Cardiac septum (tissue), 1 donor: ENCODE data around the gene NDUFAF2. TPM values are rescaled to one million over a fixed set of nuclear protein-coding genes. Genes with fewer than 3 reads are reported as not detected.
"Not testable (repeated sequence)": the region's sequence is repeated elsewhere in the genome, so short reads cannot be mapped to it uniquely, and the experiment has no call there.

Source experiments
- DNase-seq: peaks from one replicate; pipeline ENCODE4 v3.0.0-alpha.2; 2020; ENCODE audit warnings: low spot score
- intact Hi-C: fragments of 100-400 bp; cut with DNase I; formaldehyde crosslinking; loops from one replicate; pipeline ENCODE4 v1.14.0; 2022
- total RNA-seq: library from RNA; stranded (reverse); fragmentation: NEBNext Ultra II Directional; extraction: Animal tissue kit (Norgen Biotek cat#: 25700); gene quantifications from one replicate; pipeline ENCODE4 v1.2.1, GENCODE V29; 2021
- donor health status: DM: no; HTN: no; CAD: no.

NDUFAF2 gene
- total RNA-seq, 1 donor from 2014 or later, result 27.1 TPM

GRCh38 chr5:61089351-61089750 is 144.3 kb downstream of the NDUFAF2 start:
- no peak for DNase-seq
- intact Hi-C loops, result no loop called here

GRCh38 chr5:61093046-61093771 is 148.2 kb downstream of the NDUFAF2 start:
- intact Hi-C loops, DNase-seq: not testable (repeated sequence)

- DNase-seq, result no peak
- intact Hi-C loops, result no loop called here
Measured at GRCh38 chr5:61097465-61097864, 152.5 kb downstream of the NDUFAF2 start.

GRCh38 chr5:61098251-61098995 is 153.4 kb downstream of the NDUFAF2 start:
- DNase-seq, result no peak
- intact Hi-C loops, result no loop called here

GRCh38 chr5:61100437-61100836 is 155.4 kb downstream of the NDUFAF2 start:
- DNase-seq, result no peak
- intact Hi-C loops, result no loop called here

- intact Hi-C loops, result no loop called here
- DNase-seq, result no peak
Measured at GRCh38 chr5:61114441-61114840, 169.4 kb downstream of the NDUFAF2 start.

- DNase-seq, result no peak
- intact Hi-C loops, result no loop called here
Measured at GRCh38 chr5:61115968-61116367, 171.0 kb downstream of the NDUFAF2 start.

GRCh38 chr5:61119066-61119465 is 174.1 kb downstream of the NDUFAF2 start:
- DNase-seq, result no peak
- intact Hi-C loops, result no loop called here

GRCh38 chr5:61120534-61120933 is 175.5 kb downstream of the NDUFAF2 start:
- intact Hi-C loops, result no loop called here
- DNase-seq, result no peak

GRCh38 chr5:61123145-61123544 is 178.1 kb downstream of the NDUFAF2 start:
- intact Hi-C loops, result no loop called here
- DNase-seq, result no peak

GRCh38 chr5:61130289-61130688 is 185.3 kb downstream of the NDUFAF2 start:
- intact Hi-C loops, result no loop called here
- no peak for DNase-seq

GRCh38 chr5:61132559-61132958 is 187.6 kb downstream of the NDUFAF2 start:
- intact Hi-C loops, result no loop called here
- no peak for DNase-seq

- intact Hi-C loops, result no loop called here
- DNase-seq, result no peak
Measured at GRCh38 chr5:61137835-61138234, 192.8 kb downstream of the NDUFAF2 start.

GRCh38 chr5:61139094-61139873 is 194.3 kb downstream of the NDUFAF2 start:
- no peak for DNase-seq
- intact Hi-C loops, result no loop called here

- DNase-seq, result no peak
- intact Hi-C loops, result no loop called here
Measured at GRCh38 chr5:61139931-61140330, 194.9 kb downstream of the NDUFAF2 start.

GRCh38 chr5:61141801-61142200 is 196.8 kb downstream of the NDUFAF2 start:
- DNase-seq, result no peak
- intact Hi-C loops, result no loop called here

- intact Hi-C loops, result no loop called here
- no peak for DNase-seq
Measured at GRCh38 chr5:61142391-61142790, 197.4 kb downstream of the NDUFAF2 start.

GRCh38 chr5:61142811-61143210 is 197.8 kb downstream of the NDUFAF2 start:
- intact Hi-C loops, result no loop called here
- DNase-seq, result no peak

GRCh38 chr5:61148515-61148914 is 203.5 kb downstream of the NDUFAF2 start:
- intact Hi-C loops, result no loop called here
- no peak for DNase-seq

GRCh38 chr5:61151893-61152292 is 206.9 kb downstream of the NDUFAF2 start:
- intact Hi-C loops, result no loop called here
- no peak for DNase-seq
